HepG2 (cell line): ENCODE data around the gene MINDY1. TPM values are rescaled to one million over a fixed set of nuclear protein-coding genes. Genes with fewer than 3 reads are reported as not detected.
A peak's percentile ranks its signal among the peaks of the same experiment; 100 is the strongest.

Experiments
- ATAC-seq: fragments of 200-7000 bp; cut with Tn5 transposase; 3 replicates; pipeline ENCODE4 v1.9.1; 2020; ENCODE audit warnings: mild to moderate bottlenecking, moderate library complexity
- BruUV-seq: library from RNA; stranded (reverse); fragments of 400-500 nt; replicated peaks from 2 replicates; lab custom pipeline; 2021; lab: Mats Ljungman, UMichigan
- CTCF ChIA-PET: fragments of 300-600 bp; formaldehyde crosslinking; extraction: SDS; loops from one replicate; lab custom pipeline; 2021; ENCODE audit warnings: low total read pairs, inconsistent platforms, low intra/inter-chr PET ratio; lab: Yijun Ruan, JAX
- POLR2A ChIA-PET: fragments of 350-600 bp; sonication (Branson Sonifier 250); formaldehyde crosslinking; loops from one replicate; lab custom pipeline; 2020; ENCODE audit warnings: antibody characterized with exemption, inconsistent platforms; lab: Yijun Ruan, JAX
- DNase-seq: peaks from one replicate; pipeline ENCODE4 v3.0.0-alpha.2; 2015; ENCODE audit warnings: low spot score
- FAIRE-seq: peaks from 3 replicates; lab custom pipeline; 2011; peaks lifted over from hg19 to GRCh38; lab: Jason Lieb, UNC
- H2AFZ ChIP-seq: one replicate; pipeline ENCODE4 v1.6.1; 2011; ENCODE audit warnings: low read length, inconsistent platforms
- H3K27ac ChIP-seq: fragments of 300-600 bp; 3 replicates; pipeline ENCODE4 v1.8.0; 2011; ENCODE audit warnings: mixed run types, mild to moderate bottlenecking, mixed read lengths, low read length, inconsistent platforms; ENCODE audit not compliant: insufficient read depth; ENCODE audit errors: extremely low read length
- H3K27me3 ChIP-seq, 2 experiments: fragments of 200-600 bp in 1 of 2; 2 replicates in 1 of 2; 3 replicates in 1 of 2; pipeline versions ENCODE4 v1.6.0 to v1.8.0; 2011; ENCODE audit warnings: low read length in 2 of 2, mild to moderate bottlenecking in 2 of 2, moderate library complexity in 2 of 2, inconsistent platforms in 1 of 2; ENCODE audit not compliant: insufficient read depth in 2 of 2, control insufficient read depth in 1 of 2
- H3K36me3 ChIP-seq, 2 experiments: fragments of 200-600 bp in 1 of 2; replicated peaks in 1 of 2; 2 replicates in 1 of 2; 3 replicates in 1 of 2; pipeline versions ENCODE4 v1.5.1 to v1.8.0; 2011; ENCODE audit warnings: low read length in 2 of 2, inconsistent platforms in 1 of 2; ENCODE audit not compliant: insufficient read depth in 2 of 2, control insufficient read depth in 1 of 2
- H3K4me1 ChIP-seq: 2 replicates; pipeline ENCODE4 v1.5.1; 2012; ENCODE audit warnings: low read length, inconsistent platforms; ENCODE audit not compliant: insufficient read depth
- H3K4me2 ChIP-seq: 2 replicates; pipeline ENCODE4 v1.6.0; 2011; ENCODE audit warnings: low read depth, low read length, inconsistent platforms
- H3K4me3 ChIP-seq, 3 experiments: fragments of 200-600 bp in 1 of 3; sonication (generic), shearing (Covaris generic) in 1 of 3; replicated peaks in 1 of 3; 2 replicates each; pipeline ENCODE4 v1.5.1; 2011 to 2016; ENCODE audit warnings: low read length in 3 of 3, inconsistent platforms in 2 of 3, low read depth in 2 of 3, mild to moderate bottlenecking in 2 of 3, control low read depth in 1 of 3, mixed read lengths in 1 of 3; ENCODE audit not compliant: insufficient read depth in 1 of 3
- H3K79me2 ChIP-seq: one replicate; pipeline ENCODE4 v1.6.1; 2011; ENCODE audit warnings: low read length, inconsistent platforms; ENCODE audit not compliant: insufficient read depth
- H3K9ac ChIP-seq: 2 replicates; pipeline ENCODE4 v1.6.0; 2011; ENCODE audit warnings: mild to moderate bottlenecking, low read depth, low read length, inconsistent platforms; ENCODE audit not compliant: insufficient read depth
- H3K9me3 ChIP-seq: 2 replicates; pipeline ENCODE4 v1.5.1; 2012; ENCODE audit warnings: mild to moderate bottlenecking, low read length
- H4K20me1 ChIP-seq: 2 replicates; pipeline ENCODE4 v1.6.0; 2011; ENCODE audit warnings: inconsistent platforms, mild to moderate bottlenecking, low read length, moderate library complexity; ENCODE audit not compliant: insufficient read depth
- ATM ChIP-seq: fragments of 450-650 bp; IDR thresholded peaks from 2 replicates; pipeline ENCODE4 v1.7.1; 2017; ENCODE audit warnings: mild to moderate bottlenecking, borderline replicate concordance
- CAMTA2 ChIP-seq: sonication (generic); formaldehyde crosslinking; IDR thresholded peaks from 2 replicates; pipeline ENCODE4 v1.4.0; 2020; ENCODE audit warnings: mild to moderate bottlenecking, missing genetic modification reagents, borderline replicate concordance
- IKZF1 ChIP-seq: fragments of 450-650 bp; IDR thresholded peaks from 2 replicates; pipeline ENCODE4 v1.7.1; 2016
- MYNN ChIP-seq: sonication (generic); formaldehyde crosslinking; IDR thresholded peaks from 2 replicates; pipeline ENCODE4 v1.4.0; 2020; ENCODE audit warnings: mild to moderate bottlenecking, low read depth, missing genetic modification reagents
- ZNF543 ChIP-seq: sonication (generic); formaldehyde crosslinking; IDR thresholded peaks from 2 replicates; pipeline ENCODE4 v1.4.0; 2020; ENCODE audit warnings: mild to moderate bottlenecking, missing genetic modification reagents
- WGBS: methylation state at CpG from one replicate; pipeline ENCODE4 v1.1.6; 2017; ENCODE audit warnings: low lambda C conversion rate; 5-methylcytosine and 5-hydroxymethylcytosine counted together
- in situ Hi-C: cut with HindIII; loops from 2 replicates; pipeline ENCODE4 v1.10.0; 2017; ENCODE audit warnings: low pct_unique_long_range_greater_than_20kb; ENCODE audit not compliant: extremely low pct_ligation_motif_present
- intact Hi-C: fragments of 100-400 bp; cut with micrococcal nuclease; formaldehyde crosslinking; loops from one replicate; pipeline ENCODE4 v1.10.0; 2022; ENCODE audit not compliant: unreplicated experiment
- polyA plus RNA-seq, 8 experiments: library from polyadenylated mRNA; depleted of rRNA in 3 of 8; stranded (reverse) in 7 of 8; unstranded in 1 of 8; fragments of >200 nt; fragmentation: Illumina TruSeq in 4 of 8; extraction: Trizol in 4 of 8; gene quantifications; 2 replicates each; pipeline versions ENCODE4 v1.2.1 to v1.2.3, GENCODE V29; 2011 to 2016; ENCODE audit warnings: low read depth in 4 of 8, missing spikeins in 1 of 8, mixed read lengths in 1 of 8; ENCODE audit not compliant: insufficient read depth in 1 of 8
- total RNA-seq, 5 experiments: library from RNA; depleted of rRNA; stranded (reverse); fragments of >200 nt; fragmentation: Illumina TruSeq; extraction: Trizol; gene quantifications; 2 replicates each; pipeline ENCODE4 v1.2.3, GENCODE V29; 2016; ENCODE audit warnings: low read depth in 1 of 5
- TF ChIP-seq, protein P1 (sequence below): IDR thresholded peaks from 2 replicates; pipeline ENCODE4 v1.6.1; 2012; ENCODE audit warnings: inconsistent platforms
- TF ChIP-seq, protein P2 (sequence below): sonication (generic); formaldehyde crosslinking; conservative IDR thresholded peaks from 2 replicates; pipeline ENCODE4 v1.5.0; 2020; ENCODE audit warnings: missing genetic modification reagents
- TF ChIP-seq, protein P3 (sequence below): sonication (generic); formaldehyde crosslinking; IDR thresholded peaks from 2 replicates; pipeline ENCODE4 v1.4.0; 2020; ENCODE audit warnings: missing genetic modification reagents

MINDY1 gene
- total and polyA plus RNA-seq, 2 of the 13 experiments (the other 11 are each of a cell fraction or from before 2014, with no cell fraction given), result 11.1 to 15.0 TPM

DNA sequence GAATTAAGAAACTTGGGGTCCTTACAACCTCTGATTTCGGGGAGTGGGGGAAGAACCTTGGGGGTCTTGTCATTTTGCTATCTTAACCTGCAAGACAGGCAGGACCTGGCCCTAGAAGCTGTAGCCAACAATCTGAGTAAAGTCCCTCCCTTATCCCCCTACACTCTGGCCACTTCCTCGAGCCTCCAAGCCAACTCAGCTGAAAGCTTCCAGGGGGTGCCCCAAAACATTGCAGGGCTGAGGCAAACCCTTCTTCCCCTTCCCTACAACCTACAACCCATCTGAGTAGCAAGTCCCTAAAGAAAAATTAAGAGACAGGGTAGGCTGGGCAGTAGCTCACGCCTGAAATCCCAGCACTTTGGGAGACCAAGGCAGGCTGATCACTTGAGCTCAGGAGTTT, 37.1 kb downstream of the MINDY1 start:
- 95% methylated on average over 3 of the region's 3 CpGs for WGBS
- peaks cover 57% of the 10 kb centered on the region for H3K79me2 ChIP-seq
- TF ChIP-seq ATM (no peak), CAMTA2 (CRISPR knock-in tag) (no peak), ZNF543 (CRISPR knock-in tag) (no peak), MYNN (CRISPR knock-in tag) (no peak), IKZF1 (no peak)
- TF ChIP-seq, protein P1, sequence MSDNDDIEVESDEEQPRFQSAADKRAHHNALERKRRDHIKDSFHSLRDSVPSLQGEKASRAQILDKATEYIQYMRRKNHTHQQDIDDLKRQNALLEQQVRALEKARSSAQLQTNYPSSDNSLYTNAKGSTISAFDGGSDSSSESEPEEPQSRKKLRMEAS, result no peak
- TF ChIP-seq, protein P2, sequence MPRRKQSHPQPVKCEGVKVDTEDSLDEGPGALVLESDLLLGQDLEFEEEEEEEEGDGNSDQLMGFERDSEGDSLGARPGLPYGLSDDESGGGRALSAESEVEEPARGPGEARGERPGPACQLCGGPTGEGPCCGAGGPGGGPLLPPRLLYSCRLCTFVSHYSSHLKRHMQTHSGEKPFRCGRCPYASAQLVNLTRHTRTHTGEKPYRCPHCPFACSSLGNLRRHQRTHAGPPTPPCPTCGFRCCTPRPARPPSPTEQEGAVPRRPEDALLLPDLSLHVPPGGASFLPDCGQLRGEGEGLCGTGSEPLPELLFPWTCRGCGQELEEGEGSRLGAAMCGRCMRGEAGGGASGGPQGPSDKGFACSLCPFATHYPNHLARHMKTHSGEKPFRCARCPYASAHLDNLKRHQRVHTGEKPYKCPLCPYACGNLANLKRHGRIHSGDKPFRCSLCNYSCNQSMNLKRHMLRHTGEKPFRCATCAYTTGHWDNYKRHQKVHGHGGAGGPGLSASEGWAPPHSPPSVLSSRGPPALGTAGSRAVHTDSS (CRISPR knock-in tag), result no peak
- TF ChIP-seq, protein P3, sequence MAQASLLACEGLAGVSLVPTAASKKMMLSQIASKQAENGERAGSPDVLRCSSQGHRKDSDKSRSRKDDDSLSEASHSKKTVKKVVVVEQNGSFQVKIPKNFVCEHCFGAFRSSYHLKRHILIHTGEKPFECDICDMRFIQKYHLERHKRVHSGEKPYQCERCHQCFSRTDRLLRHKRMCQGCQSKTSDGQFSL (CRISPR knock-in tag), result no peak
- H3K27me3 ChIP-seq, result no peaks in the 10 kb centered on the region; a peak in 1 of 5 replicates
- peaks cover 26% of the 10 kb centered on the region for H4K20me1 ChIP-seq
- BruUV-seq, result no TSS peak
- H3K4me1 ChIP-seq, result peaks cover 48% of the 10 kb centered on the region
- H2AFZ ChIP-seq, result no peak overlapping the region
- CTCF ChIA-PET, result no interaction called here
- H3K9ac ChIP-seq, result no peak overlapping the region
- intact Hi-C loops (loop anchor here (5.0 kb wide), 1 partner anchor 38 kb away; the partner anchor contains the start of genes MINDY1 and PRUNE1), in situ Hi-C loops (no loop called here)
- no peaks in the 10 kb centered on the region for H3K9me3 ChIP-seq
- POLR2A ChIA-PET, result interaction anchor here (0.9 to 10.3 kb wide), 5 partner anchors 9 to 42 kb away, joined by 3 to 114 read pairs (median 21); partner anchors contain the start of genes ANXA9, MINDY1 and SETDB1
- no peak for ATAC-seq
- no peak overlapping the region for H3K4me2 ChIP-seq
- H3K27ac ChIP-seq, result peak overlapping the region; percentile 34
- H3K36me3 ChIP-seq, result peaks cover 28 to 45% of the 10 kb centered on the region in 2 experiments
- H3K4me3 ChIP-seq, result no peak overlapping the region
- no peak for FAIRE-seq
- no peak for DNase-seq
